NCI-H1436 treated with DMSO at 0.1 percent for 48 hours (cell line): ENCODE results near the gene TMEM222.
A peak's percentile ranks its signal among the peaks of the same experiment; 100 is the strongest.
"Not testable (repeated sequence)": the region's sequence is repeated elsewhere in the genome, so short reads cannot be mapped to it uniquely, and the experiment has no call there.

ENCODE experiments used
- DNase-seq: peaks from one replicate; lab custom pipeline; 2025; lab: John Stamatoyannopoulos, UW

TMEM222 gene, protein sequence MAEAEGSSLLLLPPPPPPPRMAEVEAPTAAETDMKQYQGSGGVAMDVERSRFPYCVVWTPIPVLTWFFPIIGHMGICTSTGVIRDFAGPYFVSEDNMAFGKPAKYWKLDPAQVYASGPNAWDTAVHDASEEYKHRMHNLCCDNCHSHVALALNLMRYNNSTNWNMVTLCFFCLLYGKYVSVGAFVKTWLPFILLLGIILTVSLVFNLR

DNA sequence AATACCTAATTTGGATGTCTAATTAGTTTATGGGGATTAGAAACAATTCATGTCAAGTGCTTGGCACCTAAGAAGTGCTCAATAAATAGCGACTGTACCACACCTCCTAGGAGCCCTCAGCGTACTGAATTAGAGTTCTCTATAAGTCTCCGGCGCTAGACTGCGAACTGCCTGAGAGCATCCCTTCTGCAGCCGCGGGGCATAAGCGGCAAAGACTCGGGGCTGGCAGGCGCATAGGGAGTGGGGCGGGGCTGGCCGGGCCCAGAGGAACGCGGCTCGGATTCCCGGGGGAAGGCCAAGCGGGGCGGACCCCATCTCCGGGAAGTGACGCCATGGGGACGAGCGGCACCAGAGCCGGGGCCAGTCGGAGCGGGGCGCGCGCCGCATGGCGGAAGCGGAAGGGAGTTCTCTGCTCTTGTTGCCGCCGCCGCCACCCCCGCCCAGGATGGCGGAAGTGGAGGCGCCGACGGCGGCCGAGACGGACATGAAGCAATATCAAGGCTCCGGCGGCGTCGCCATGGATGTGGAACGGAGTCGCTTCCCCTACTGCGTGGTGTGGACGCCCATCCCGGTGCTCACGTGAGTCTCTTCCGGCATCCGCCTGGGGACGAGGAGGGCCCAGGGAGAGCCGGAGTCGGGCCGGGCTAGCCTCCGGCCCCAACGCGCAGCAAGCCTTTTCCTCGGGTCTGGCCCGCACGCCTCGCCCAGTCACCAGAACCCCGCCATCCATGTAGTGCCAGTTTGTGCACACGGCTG is at the start of gene TMEM222:
Gene TMEM222, plus strand, starts transcription at position 351 of the 756 bp plus-strand sequence. Its CDS starts 35 bp downstream, at position 386.
- DNase-seq = peak; percentile 69

DNA sequence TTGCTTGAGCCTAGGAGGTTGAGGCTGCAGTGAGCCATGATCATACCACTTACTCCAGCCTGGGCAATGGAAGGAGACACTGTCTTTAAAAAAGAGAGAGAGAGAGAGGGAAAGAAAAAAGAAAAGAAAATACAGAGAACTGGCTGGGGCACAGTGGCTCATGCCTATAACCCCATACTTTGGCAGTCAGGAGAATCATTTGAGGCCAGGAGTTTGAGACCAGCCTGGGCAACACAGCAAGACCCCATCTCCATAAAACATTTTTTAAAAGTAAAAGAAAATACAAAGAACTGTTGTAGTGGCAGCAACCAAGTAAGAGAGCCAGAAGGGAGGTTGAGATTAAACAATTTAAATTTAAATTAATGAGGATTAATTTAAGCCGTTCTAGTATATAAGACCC is 47.8 kb upstream of the TMEM222 start:
- no peak for DNase-seq

DNA sequence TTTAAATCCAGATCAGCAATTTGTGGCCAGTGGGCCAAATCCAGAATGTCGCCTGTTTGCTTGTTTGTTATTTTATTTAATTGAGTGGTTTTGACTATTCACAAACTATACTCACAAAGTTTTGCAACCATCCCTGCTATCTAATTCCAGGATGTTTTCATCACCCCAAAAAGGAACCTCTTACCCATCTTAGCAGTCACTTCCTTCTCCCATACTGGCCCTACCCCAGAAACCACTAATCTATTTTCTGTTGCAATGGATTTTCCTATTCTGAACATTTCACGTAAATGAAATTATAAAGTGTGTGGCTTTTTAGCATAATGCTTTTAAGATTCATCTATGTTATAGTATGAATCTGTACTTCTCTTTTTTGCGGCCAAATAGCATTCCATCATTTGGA is 46.3 kb upstream of the TMEM222 start:
- DNase-seq = no peak

DNA sequence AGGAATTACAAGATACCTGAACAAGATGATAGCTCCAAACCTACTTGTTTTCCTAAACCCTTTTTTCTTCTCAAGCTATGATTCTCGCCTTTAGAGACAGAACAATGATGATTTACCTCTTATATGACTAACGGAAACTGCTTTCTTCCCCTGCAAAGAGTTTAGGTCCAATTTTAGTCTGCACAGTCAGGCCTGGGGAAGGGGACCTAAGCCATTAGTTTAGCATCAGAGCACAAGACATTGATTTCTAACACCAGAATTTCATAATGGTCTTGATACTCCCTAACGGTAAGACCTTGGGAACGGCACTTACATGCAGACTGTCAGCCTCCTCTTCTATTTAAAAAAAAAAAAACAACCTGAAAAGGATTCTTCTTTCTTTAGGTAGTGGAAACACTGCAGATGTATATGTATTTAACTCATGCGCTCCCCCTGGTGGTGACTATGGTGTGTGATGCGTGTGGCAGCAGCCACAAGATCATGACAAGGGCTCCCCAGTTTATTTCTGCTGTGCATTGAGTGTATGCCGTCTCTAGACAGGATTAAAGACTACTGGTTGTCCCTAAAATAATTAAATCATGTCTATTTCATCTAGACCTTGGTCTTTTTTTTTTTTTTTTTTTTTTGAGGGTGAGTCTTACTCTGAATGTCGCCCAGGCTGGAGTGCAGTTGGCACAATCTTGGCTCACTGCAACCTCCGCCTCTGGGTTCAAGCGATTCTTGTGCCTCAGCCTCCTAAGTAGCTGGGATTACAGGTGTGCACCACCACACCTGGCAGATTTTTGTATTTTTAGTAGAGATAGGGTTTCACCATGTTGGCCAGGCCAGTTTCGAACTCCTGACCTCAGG is 37.3 kb upstream of the TMEM222 start:
- peak; percentile 11 for DNase-seq

DNA sequence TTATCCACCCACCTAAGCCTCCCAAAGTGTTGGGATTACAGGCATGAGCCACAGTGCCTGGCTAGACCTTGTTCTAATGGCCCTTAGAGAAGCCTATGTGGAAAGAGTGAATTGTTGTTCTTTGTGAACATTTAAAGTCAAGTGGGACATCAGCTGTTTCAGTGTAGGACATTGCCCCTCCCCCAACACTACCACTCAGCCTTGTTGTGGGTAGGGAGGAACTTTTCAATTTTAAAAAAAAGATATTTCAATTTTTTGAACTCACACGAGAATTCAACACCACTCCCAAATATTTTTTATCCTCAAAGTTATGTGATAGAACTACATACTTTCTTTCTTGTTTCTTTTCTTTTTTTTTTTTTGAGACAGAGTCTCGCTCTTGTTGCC is 36.7 kb upstream of the TMEM222 start:
- no peak for DNase-seq

DNA sequence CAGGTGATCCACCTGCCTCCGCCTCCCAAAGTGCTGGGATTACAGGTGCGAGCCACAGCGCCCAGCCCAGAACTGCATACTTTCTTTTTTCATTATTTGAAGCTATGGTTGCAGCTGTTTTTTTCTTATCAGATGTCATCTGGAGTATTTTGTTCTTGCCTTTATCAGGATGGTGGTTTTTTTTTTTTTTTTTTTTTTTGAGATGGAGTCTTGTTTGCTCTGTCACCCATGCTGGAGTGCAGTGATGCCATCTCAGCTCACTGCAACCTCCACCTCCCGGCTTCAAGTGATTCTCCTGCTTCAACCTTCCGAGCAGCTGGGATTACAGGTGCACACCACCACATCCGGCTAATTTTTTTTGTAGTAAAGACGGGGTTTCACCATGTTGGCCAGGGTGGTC is 36.1 kb upstream of the TMEM222 start:
- not testable (repeated sequence) for DNase-seq

DNA sequence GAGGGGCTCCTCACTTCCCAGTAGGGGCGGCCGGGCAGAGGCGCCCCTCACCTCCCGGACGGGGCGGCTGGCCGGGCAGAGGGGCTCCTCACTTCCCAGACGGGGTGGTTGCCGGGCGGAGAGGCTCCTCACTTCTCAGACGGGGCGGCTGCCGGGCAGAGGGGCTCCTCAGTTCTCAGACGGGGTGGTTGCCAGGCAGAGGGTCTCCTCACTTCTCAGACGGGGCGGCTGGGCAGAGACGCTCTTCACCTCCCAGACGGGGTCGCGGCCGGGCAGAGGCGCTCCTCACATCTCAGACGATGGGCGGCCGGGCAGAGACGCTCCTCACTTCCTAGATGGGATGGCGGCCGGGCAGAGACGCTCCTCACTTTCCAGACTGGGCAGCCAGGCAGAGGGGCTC is 32.8 kb upstream of the TMEM222 start:
- DNase-seq = not testable (repeated sequence)

DNA sequence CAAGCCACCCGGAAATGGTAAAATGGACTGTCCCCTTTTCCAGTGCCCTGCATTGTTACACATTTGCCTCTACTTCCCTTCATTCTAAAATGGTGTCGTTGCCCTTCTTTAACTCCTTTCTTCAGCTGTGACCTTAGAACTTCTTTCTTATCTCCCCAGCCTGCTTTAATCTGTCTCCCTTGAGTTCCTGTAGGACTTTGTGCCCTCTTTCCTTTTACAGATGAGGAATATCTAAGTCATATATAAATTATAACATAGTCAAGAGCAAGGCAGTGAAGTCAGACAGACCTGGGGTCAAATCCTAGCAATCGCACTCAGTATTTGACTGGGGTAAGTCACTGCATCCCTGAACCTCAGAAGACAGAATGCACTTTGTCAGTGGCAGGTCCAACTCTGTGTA is 31.4 kb upstream of the TMEM222 start:
- no peak for DNase-seq

DNA sequence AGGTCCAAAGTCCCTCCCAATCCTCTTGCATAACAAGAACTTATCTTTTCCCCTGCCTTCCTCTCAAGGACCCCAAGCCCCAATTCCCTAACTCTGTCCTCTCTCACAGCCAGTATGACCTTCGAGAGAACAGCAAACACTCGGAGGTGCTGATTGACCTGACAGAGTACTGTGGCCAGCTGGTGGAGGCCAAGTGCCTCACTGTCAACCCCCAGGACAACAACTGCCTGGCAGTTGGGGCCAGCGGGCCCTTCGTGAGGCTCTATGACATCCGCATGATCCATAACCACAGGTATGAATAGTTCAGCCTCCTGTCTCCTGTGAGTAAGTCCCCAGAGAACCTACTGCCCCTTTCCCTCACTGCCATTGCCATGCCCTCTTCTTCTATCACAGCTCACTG is 29.9 kb upstream of the TMEM222 start:
- no peak for DNase-seq

DNA sequence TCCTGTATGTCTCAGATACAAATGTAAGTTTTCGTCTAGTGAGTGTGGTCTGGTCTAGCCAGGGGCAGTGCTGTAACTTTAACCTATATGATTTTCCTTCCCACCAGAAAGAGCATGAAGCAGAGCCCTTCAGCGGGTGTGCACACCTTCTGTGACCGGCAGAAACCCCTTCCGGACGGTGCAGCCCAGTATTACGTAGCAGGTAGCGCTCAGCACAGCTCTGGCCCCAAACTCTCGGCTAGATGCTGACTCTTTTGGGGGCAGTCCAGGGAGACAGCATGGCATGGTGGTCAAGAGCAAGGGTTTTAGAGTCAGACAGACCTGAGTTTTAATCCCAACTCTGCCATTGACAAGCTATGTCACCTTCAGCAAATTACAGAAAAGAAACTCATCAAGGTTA is 28.0 kb upstream of the TMEM222 start:
- no peak for DNase-seq

DNA sequence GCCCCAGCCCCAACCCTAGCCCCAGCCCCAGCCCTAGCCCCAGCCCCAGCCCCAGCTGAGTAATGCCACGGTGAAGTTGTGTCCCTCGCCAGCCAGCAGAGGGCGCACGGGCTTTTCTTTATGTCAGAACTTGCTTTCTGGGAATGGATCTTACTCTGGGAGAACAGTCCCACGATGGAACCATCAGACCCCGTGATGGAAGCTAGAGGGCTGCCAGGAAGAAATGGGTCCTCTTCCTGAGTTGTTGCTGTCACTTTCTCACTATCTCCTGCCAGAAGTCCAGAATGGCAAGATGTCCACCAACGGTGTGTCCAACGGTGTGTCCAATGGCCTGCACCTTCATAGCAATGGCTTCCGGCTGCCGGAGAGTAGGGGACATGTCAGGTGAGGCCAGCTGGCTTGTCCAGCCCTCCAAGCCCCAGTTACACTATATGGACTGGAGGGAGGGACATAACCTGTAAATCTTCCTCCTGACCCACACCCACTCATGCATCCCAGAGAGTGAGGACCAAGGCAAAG is 25.1 kb upstream of the TMEM222 start:
- no peak for DNase-seq

DNA sequence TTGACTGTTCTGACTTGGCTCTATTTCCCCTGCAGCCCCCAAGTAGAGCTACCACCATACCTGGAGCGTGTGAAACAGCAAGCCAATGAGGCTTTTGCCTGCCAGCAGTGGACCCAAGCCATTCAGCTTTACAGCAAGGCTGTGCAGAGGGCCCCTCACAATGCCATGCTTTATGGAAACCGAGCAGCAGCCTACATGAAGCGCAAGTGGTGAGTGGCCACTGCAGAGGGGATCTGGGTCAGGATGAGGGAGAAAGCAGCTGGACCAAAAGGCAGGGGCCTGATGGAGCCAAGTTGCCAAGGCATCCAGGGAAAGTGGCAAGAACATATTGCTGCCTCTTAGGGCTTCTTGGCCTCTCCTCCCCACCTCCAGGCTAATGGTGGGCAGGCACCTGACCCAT is 24.1 kb upstream of the TMEM222 start:
- no peak for DNase-seq

DNA sequence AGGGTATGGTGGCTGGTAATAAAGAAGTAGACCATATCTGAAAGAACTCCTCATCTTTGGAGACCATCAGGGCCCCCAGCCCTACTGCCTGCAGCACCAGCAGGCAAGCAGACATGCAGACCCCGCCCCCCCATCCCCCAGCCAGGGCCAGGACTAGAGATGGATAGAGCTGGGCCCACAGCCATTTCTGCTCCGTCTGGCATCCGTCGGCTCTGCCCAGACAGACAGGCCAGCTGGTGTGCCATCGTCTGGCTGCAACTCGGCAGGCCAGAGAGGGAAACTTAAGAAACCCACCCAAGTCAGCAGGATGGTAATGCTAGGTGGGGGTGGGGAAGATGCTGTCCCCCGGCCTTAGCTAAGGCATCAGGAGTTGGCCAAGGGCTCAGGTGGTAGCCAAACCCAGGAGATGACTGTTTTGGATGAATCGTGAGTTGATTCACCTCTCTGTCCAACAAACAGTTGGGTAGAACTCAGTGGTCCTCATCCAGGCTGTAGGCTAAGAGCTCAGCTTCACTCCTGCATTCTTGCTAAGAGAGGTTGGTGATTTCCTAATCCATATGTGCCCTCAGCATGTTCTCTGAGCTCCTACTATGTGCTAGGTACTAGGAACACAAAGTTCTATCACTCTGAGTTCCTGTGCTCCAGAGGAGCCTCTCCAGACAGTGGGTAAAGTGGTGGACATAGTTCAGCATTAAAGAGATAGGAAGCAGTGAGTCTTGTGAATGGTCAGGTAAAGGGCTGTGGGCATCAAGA is 23.2 kb upstream of the TMEM222 start:
- no peak for DNase-seq

DNA sequence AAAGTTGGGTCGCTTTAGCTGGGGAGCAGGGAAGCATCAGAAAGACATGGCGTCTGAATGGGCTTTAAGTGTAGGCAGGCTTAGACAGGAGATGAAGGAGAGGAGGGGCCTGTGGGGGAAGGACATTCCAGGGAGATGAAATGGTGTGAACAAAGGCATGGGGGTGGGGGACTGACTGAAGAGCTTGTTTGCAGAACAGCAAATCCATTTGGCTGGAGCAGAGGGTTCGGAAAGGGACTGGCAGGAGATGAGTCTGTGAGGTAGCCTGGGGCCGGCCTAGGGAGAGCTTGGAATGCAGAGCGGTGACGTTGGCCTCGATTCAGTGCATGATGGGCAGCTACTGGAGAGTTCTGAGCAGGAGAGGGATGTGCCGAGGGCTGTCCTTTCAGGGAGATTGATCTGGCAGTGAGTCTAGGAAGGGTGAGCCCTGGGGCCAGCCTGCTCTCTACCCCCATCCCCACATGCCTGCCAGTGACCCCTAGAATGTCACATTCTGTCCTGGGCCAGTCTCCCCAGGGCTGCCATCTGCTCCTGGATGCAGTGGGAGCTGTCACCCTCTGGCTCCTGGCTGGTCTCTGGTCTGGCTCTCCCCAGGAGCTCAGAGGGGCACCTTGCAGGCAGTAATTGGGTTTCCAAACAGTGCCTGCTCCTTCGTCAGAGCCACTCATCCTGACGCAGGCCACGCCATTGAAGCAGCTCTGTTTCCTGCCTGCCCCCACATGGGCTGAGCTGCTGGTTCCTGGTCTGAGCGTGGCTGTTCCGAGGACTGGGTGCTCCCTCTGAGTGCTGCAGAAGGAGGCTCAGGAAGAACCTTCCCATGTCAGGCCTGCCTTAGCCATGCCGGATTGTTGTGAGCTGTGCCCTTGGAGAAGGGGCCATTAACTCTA is 22.3 kb upstream of the TMEM222 start:
- no peak for DNase-seq

DNA sequence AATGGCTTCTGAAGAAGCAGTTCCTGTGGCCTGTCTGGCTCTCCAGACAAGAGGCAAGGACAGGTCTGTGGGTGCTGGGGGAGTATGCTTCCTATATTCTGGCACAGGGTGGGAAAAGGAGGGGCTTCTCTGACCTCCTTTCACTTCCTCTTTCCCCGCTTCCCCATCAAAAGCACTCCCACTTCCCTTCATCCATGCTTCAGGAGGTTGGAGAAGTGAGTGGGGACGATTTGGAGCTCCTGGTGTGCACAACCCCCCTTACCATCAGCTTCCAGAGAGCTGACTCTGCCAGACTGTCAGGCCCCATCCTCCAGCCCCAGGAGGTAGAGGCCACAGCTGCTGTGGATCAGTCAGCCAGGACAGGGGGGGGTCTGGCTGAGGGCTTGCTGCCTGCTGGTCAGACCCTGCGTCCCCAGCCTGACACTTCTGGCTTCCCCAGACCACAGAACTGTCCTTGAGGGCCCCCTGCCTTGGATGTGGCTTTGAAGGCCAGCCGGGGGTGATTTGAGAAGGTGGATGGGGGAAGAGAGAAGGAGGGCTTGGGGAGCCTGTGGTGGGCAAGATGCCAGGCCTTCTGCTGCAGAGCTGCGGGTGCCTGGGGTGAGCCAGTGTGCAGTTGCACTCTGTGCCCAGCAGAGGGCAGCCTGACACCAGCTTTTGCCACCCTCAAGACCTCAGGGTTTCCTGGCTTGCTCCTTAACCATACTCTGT is 21.5 kb upstream of the TMEM222 start:
- DNase-seq = peak; percentile 18

DNA sequence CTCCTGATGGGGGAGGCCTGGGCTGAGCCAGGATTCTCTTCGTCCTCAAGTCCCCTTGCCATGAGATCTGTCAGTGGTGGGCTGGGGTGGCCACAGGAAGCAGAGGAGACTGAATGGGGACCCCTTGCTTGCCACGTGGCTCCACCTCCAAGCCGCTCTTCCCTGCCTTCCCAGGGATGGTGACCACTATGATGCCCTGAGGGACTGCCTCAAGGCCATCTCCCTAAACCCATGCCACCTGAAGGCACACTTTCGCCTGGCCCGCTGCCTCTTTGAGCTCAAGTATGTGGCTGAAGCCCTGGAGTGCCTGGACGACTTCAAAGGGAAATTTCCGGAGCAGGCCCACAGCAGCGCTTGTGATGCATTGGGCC is 20.9 kb upstream of the TMEM222 start:
- no peak for DNase-seq

DNA sequence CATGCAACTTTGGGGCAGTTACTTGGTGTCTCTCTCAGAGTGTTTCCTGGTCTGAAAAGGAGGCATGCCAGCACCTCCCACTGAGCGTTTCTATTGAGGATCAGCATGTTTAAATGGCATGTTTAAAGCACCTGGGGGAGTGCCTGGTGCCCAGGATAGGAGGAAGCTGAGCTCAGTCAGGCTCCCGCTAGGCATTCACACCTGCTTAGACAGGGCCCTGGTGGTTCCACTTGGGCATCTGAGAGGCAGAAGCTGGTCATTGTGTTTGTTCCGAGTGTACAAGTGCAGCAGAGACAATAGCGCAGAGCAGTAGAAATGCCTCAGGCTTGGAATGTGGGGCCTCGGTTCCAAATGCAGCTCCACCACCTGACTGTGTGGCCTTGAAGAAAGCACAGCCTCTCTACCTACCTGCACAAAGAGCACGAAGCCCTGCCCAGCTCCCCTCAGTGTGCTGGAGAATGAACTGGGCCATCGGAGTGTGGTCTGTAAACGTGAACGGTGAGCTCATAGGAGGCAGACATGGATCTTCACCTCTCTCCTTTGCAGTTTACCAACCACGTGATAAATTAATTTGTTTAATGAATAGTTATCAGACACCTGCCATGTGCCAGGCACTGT is 20.3 kb upstream of the TMEM222 start:
- DNase-seq = no peak

DNA sequence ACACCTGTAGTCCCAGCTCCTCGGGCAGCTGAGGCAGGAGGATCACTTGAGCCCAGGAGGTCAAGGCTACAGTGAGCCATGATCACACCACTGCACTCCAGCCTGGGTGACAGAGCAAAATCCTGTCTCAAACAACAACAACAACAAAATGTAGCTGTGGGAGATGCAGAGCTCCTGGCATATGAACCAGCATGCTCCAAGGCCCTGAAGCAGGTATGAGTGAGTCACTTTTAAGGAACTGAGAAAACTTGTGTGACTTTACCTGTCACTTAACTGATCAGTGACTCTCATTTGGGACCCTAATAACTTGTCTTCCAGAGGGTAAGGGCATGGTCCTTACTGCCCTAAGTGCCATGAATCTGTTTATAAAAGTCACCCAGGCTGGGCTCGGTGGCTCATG is 19.4 kb upstream of the TMEM222 start:
- no peak for DNase-seq

DNA sequence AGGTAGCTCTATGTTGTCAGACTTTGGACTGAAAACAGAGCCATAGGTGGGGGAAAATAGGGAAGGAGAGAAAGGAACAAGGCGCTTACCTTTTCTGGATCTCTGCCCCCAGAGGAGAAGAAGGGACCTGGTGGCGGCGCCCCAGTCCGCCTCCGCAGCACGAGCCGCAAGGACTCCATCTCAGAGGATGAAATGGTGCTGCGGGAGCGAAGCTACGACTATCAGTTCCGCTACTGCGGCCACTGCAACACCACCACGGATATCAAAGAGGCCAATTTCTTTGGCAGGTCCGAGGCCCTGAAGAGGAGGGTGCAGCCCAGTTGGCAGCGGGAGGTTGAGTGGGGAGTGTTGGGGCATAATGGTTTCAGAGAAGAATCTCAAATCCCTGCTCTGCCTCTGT is 18.5 kb upstream of the TMEM222 start:
- no peak for DNase-seq

DNA sequence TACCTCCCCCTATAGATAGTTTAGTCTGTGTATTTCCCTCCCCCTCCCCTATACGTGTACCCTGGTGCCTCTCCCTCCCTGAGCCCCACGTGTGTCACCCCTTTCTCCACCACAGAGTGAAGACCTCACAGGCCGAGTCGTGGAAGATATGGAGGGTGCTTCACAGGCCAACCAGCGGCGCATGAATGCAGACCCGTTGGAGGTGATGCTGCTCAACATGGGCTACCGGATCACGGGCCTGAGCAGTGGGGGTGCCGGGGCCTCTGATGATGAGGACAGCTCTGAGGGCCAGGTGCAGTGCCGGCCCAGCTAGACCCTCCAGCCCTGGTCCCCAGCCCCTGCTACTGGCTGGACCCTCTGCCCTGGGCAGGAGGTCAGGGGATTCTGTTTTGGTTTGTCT is 15.9 kb upstream of the TMEM222 start:
- DNase-seq = no peak
